GM10248 (cell line): Measurements from ENCODE around the gene CEP128.

Source experiments
- CTCF ChIA-PET: fragments of 300-600 bp; sonication (Branson Sonifier 250); formaldehyde crosslinking; extraction: SDS; loops from one replicate; lab custom pipeline; 2021; ENCODE audit warnings: antibody characterized with exemption; lab: Yijun Ruan, JAX
- POLR2A ChIA-PET: fragments of 350-650 bp; sonication (Branson Sonifier 250); formaldehyde crosslinking; extraction: SDS; loops from one replicate; lab custom pipeline; 2020; ENCODE audit warnings: antibody characterized with exemption; lab: Yijun Ruan, JAX
- DNase-seq: peaks from one replicate; pipeline ENCODE4 v3.0.0; 2012; ENCODE audit errors: extremely low spot score
- TF ChIP-seq, protein P1 (sequence below): IDR thresholded peaks from 2 replicates; pipeline ENCODE4 v1.5.1; 2012; ENCODE audit warnings: mild to moderate bottlenecking, low read depth; ENCODE audit errors: extremely low read depth, missing control alignments, control extremely low read depth

CEP128 gene

DNA sequence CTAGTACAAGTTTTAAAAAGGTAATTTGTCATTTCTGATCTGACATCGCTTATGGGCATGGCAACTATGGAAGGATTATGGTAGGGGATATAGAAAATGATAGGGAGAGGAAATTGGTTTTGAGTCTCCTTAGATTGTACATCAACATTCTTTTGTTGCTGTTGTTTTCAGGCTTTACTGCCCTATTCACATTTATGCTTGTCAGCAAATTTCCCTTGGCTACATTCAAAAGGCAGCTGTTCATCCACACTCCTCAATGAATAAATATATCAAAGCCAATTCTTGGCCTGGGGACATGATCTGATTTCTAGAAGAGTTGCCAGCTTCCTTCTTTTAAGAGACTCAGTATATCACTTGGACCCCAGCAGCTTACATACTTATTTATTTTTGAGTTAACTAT, 283.4 kb downstream of the CEP128 start:
- POLR2A ChIA-PET: no interaction called here
- CTCF ChIA-PET: no interaction called here
- DNase-seq: no peak
- TF ChIP-seq, protein P1, sequence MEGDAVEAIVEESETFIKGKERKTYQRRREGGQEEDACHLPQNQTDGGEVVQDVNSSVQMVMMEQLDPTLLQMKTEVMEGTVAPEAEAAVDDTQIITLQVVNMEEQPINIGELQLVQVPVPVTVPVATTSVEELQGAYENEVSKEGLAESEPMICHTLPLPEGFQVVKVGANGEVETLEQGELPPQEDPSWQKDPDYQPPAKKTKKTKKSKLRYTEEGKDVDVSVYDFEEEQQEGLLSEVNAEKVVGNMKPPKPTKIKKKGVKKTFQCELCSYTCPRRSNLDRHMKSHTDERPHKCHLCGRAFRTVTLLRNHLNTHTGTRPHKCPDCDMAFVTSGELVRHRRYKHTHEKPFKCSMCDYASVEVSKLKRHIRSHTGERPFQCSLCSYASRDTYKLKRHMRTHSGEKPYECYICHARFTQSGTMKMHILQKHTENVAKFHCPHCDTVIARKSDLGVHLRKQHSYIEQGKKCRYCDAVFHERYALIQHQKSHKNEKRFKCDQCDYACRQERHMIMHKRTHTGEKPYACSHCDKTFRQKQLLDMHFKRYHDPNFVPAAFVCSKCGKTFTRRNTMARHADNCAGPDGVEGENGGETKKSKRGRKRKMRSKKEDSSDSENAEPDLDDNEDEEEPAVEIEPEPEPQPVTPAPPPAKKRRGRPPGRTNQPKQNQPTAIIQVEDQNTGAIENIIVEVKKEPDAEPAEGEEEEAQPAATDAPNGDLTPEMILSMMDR: no peak

DNA sequence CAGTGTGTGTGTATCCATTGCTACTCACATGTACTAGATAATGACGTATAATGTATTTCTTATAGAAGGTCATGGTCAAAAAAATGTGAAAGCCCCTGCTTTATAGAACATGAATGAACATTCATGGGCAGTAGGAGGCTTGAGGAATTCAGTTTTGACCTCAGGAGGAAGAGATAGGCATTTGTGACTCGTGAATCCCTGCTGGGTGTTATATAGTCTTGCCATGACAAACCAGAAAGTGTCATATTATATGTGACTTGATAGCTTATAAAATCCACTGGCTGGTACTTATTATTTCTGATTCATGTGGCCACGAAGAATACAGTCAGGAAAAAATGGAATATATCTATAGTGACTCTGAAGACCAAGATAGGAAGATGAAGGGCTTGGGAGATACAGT, 287.6 kb downstream of the CEP128 start:
- ChIA-PET CTCF (no interaction called here), POLR2A (no interaction called here)
- no peak for DNase-seq

DNA sequence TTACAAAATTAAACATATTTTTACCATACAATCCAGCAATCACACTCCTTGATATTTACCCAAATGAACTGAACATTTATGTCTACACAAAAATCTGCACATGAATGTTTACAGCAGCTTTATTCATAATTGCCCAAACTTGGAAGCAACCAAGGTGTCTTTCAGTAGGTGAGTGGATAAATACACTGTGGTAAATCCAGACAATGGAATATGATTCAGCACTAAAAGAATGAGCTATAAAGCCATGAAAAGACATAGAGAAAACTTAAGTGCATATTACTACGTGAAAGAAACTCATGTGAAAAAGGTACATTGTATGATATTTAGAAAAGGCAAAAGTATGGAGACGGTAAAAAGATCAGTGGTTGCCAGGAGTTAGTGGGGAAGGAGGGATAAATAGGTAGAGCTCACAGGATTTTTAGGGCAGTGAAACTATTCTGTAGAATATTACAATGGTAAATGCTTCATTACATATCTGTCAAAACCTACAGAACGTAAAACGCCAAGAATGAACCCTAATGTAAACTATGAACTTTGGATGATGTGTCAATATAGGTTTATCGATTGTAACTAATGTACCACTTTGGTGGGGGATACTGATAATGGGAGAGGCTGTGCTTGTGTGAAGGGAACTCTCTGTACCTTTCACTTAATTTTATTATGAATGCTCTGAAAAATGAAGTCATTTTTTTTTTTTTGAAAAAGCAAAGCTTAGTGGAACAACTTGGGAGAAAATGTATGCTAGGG, 295.7 kb downstream of the CEP128 start:
- TF ChIP-seq, protein P1: no peak
- ChIA-PET POLR2A (no interaction called here), CTCF (interaction anchor here (1.0 kb wide), 1 partner anchor 31 kb away, joined by 3 read pairs; no protein-coding TSS in a partner anchor)
- DNase-seq: no peak

More for the DNA sequence above, 287.6 kb downstream of the CEP128 start:
- TF ChIP-seq, protein P1: no peak

DNA sequence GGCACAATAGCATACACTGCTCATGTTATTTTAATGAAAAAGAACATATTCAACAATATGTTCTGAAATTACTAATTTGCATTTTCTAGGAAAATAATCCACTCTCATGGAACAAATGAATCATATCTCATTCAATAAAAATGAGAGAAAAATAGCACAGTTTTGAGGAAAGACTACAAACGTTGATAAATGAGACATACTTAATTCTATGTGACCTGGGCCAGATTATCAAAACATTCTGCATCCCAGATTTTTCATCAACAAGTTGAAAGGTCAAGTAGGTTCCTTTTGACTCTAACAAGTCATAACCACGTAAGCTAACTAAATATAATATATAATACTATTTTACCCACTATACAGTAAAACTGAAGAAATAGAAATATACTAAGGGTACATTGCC, 296.7 kb downstream of the CEP128 start:
- ChIA-PET POLR2A (no interaction called here), CTCF (no interaction called here)
- TF ChIP-seq, protein P1: no peak
- no peak for DNase-seq

DNA sequence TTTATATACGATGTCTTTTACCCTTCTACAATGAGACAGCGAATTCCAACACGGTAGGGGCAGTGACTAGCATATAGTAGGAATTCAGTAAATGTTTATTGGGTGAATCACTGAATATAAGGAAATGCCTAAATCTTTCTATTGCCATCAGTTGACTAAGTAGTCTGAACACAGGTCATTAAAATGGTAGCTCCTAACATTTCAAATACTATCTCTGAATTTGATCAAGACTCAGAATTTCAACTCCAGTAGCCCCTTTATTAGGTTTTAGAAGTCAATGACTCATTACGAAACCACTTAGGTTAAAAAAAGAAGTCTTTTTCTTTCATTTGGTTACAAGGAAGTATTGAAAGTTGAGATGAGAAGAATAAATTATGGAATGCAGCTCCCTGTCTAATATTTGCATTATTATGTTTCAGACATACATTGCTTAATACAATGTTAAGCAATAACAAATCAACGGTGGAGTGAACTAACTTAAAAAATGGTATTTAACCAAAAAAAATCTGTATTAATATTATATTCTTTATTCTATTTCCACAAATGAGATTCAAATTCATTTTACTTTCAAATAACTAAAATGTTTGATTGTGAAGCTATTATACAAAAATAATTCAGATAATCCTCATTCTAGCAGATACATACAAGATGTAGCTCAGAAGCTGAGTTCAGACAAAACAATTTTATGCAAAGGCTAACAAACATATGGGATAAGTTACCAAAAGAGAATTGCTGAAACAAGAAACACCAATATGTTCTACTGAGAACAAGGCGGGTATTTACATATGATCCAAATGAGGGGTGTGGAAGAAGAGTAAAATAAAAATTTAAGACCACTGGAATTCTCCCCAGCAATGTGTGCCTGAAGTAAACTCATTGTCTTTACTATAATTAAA, 302.7 kb downstream of the CEP128 start:
- POLR2A ChIA-PET: no interaction called here

More for the DNA sequence above, 302.7 kb downstream of the CEP128 start:
- DNase-seq: no peak
- CTCF ChIA-PET: no interaction called here
- TF ChIP-seq, protein P1: no peak
